Measurements from ENCODE around the gene B9D2. TPM values are rescaled to one million over a fixed set of nuclear protein-coding genes. Genes with fewer than 3 reads are reported as not detected.

Gene B9D2
- polyA plus RNA-seq, 1 of the 3 experiments (the other 2 are of a cell fraction), result 13.3 TPM

DNA sequence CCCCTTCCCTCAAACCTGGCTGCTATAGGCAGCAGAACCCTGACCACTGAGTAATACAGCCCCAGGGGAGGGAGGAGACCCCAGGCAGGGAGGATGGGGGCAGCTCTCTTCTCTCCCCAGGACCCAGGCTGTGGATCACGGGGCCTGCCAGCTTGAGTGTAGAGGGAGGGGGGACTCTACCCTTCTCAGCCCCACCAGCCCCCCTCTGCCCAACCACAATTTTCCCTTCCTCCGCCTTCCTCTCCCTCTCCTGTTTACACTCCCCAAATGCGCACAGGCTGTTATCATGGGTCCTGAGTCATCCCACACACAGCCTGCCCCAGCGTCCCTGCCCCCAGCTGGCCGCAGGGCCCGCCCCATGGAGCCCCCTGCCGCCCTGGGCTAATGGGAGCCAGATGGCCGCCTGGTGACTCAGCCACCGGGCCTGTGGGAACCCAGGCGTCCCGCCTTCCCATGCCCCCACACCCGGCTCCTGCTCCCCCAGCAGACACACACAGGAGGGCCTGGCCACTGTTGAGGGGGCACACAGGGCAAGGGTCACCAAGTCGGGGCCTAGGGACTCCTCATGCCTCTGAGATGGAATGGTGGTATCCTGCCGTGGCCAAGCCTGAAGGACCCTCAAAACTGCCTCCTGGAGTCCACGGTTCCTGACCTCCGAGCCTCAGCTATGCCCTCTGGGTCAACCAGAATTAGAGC is 40.4 kb downstream of the B9D2 start (continued):
- TF ChIP-seq, protein P1, sequence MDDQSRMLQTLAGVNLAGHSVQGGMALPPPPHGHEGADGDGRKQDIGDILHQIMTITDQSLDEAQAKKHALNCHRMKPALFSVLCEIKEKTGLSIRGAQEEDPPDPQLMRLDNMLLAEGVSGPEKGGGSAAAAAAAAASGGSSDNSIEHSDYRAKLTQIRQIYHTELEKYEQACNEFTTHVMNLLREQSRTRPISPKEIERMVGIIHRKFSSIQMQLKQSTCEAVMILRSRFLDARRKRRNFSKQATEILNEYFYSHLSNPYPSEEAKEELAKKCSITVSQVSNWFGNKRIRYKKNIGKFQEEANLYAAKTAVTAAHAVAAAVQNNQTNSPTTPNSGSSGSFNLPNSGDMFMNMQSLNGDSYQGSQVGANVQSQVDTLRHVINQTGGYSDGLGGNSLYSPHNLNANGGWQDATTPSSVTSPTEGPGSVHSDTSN (IDR thresholded peaks at IDR 0.05), result peak; percentile 54
- TF ChIP-seq JUND (IDR thresholded peaks at IDR 0.05) (peak; percentile 90), MXI1 (IDR thresholded peaks at IDR 0.05; ENCODE audit: low read depth, low read length) (no peak)
- TF ChIP-seq, protein P2, sequence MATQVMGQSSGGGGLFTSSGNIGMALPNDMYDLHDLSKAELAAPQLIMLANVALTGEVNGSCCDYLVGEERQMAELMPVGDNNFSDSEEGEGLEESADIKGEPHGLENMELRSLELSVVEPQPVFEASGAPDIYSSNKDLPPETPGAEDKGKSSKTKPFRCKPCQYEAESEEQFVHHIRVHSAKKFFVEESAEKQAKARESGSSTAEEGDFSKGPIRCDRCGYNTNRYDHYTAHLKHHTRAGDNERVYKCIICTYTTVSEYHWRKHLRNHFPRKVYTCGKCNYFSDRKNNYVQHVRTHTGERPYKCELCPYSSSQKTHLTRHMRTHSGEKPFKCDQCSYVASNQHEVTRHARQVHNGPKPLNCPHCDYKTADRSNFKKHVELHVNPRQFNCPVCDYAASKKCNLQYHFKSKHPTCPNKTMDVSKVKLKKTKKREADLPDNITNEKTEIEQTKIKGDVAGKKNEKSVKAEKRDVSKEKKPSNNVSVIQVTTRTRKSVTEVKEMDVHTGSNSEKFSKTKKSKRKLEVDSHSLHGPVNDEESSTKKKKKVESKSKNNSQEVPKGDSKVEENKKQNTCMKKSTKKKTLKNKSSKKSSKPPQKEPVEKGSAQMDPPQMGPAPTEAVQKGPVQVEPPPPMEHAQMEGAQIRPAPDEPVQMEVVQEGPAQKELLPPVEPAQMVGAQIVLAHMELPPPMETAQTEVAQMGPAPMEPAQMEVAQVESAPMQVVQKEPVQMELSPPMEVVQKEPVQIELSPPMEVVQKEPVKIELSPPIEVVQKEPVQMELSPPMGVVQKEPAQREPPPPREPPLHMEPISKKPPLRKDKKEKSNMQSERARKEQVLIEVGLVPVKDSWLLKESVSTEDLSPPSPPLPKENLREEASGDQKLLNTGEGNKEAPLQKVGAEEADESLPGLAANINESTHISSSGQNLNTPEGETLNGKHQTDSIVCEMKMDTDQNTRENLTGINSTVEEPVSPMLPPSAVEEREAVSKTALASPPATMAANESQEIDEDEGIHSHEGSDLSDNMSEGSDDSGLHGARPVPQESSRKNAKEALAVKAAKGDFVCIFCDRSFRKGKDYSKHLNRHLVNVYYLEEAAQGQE (IDR thresholded peaks at IDR 0.05; ENCODE audit: low read depth, low read length), result no peak

DNA sequence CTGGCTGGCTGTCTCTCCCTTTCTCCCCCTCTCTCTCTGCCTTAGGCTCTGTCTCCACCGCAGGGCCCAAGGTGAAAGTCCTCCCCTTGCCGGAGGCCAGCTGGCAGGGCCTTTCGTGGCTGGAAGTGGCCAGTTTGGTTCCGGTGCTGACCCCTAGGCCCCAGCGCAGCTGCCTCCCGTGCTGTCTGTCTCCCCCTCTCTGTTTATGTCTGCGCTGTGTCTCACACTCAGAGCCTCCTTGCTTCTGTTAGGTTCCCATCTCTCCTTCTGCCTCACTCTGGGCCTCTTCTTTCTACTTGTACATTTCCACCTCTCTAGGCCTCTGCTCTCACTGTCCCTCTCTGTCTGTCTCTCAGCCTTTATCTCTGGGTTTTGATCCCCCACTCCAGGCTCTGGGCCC is 40.9 kb downstream of the B9D2 start:
- POLR2A ChIA-PET, result no interaction called here
- Histone ChIP-seq H3K36me3 (replicated peaks in 1 of 2; ENCODE audit: control insufficient read depth in 1 of 2, insufficient read depth in 2 of 2, low read length in 1 of 2) (peaks cover 20 to 24% of the 10 kb centered on the region in 2 experiments), H3K79me2 (ENCODE audit: insufficient read depth) (peaks cover 54% of the 10 kb centered on the region; the same call in 1 of the 2 replicates), H4K20me1 (ENCODE audit: insufficient read depth) (no peaks in the 10 kb centered on the region), H3K9me3 (no peaks in the 10 kb centered on the region), H3K27ac (ENCODE audit: low read depth in 2 of 2, low read length in 1 of 2) (peak overlapping the region; percentile 75 to 100), H3F3A (replicated peaks; ENCODE audit: insufficient read depth) (peaks cover 56% of the 10 kb centered on the region), H3K9me2 (no peaks in the 10 kb centered on the region), H3K4me2 (peak overlapping the region; percentile 82), H2AFZ (ENCODE audit: low read depth) (no peak overlapping the region), H3K27me3 (ENCODE audit: insufficient read depth) (no peaks in the 10 kb centered on the region), H3K4me1 (ENCODE audit: control insufficient read depth in 1 of 2, insufficient read depth in 2 of 2, low read depth in 1 of 2, low read length in 1 of 2) (peaks cover 53 to 59% of the 10 kb centered on the region in 2 experiments), H3K4me3 (ENCODE audit: low read depth in 2 of 2, low read length in 1 of 2) (peak overlapping the region in 1 of 2 experiments; percentile 43; a peak in 2 of 4 replicates), H3K9ac (peak overlapping the region; percentile 87)
- WGBS (ENCODE audit: low lambda C conversion rate), result 37% methylated on average over 7 of the region's 7 CpGs
- TF ChIP-seq SIN3A (IDR thresholded peaks at IDR 0.05; ENCODE audit: borderline replicate concordance, low read depth, low read length) (no peak), SMC3 (IDR thresholded peaks at IDR 0.05; ENCODE audit: low read depth, low read length) (no peak), TEAD4 (IDR thresholded peaks at IDR 0.05; ENCODE audit: borderline replicate concordance, insufficient read depth) (no peak), EZH2phosphoT487 (IDR thresholded peaks at IDR 0.05; ENCODE audit: borderline replicate concordance, low read depth) (no peak), FOXJ3 (CRISPR knock-in tag; IDR thresholded peaks at IDR 0.05) (no peak), EP300 (IDR thresholded peaks at IDR 0.05; ENCODE audit: borderline replicate concordance in 1 of 2, low read depth in 1 of 2, low read length in 1 of 2) (no peak), GATA2 (CRISPR knock-in tag; IDR thresholded peaks at IDR 0.05) (no peak), YY1 (IDR thresholded peaks at IDR 0.05; ENCODE audit: low read depth) (no peak), FOXM1 (IDR thresholded peaks at IDR 0.05; ENCODE audit: low read depth) (no peak)
- TF ChIP-seq, protein P3, sequence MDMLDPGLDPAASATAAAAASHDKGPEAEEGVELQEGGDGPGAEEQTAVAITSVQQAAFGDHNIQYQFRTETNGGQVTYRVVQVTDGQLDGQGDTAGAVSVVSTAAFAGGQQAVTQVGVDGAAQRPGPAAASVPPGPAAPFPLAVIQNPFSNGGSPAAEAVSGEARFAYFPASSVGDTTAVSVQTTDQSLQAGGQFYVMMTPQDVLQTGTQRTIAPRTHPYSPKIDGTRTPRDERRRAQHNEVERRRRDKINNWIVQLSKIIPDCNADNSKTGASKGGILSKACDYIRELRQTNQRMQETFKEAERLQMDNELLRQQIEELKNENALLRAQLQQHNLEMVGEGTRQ (IDR thresholded peaks at IDR 0.05; ENCODE audit: borderline replicate concordance, low read depth, low read length), result no peak
- TF ChIP-seq, protein P4, sequence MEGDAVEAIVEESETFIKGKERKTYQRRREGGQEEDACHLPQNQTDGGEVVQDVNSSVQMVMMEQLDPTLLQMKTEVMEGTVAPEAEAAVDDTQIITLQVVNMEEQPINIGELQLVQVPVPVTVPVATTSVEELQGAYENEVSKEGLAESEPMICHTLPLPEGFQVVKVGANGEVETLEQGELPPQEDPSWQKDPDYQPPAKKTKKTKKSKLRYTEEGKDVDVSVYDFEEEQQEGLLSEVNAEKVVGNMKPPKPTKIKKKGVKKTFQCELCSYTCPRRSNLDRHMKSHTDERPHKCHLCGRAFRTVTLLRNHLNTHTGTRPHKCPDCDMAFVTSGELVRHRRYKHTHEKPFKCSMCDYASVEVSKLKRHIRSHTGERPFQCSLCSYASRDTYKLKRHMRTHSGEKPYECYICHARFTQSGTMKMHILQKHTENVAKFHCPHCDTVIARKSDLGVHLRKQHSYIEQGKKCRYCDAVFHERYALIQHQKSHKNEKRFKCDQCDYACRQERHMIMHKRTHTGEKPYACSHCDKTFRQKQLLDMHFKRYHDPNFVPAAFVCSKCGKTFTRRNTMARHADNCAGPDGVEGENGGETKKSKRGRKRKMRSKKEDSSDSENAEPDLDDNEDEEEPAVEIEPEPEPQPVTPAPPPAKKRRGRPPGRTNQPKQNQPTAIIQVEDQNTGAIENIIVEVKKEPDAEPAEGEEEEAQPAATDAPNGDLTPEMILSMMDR (IDR thresholded peaks at IDR 0.05), result no peak
- CTCF ChIA-PET, result interaction anchor here (0.7 to 6.9 kb wide), 7 partner anchors 10 to 117 kb away, joined by 3 to 54 read pairs (median 5); partner anchors contain the start of genes DMAC2 and TGFB1
- DNase-seq, result no peak

Measured in SK-N-SH (cell line).